ENCODE data around the gene GLT8D2.
A peak's percentile ranks its signal among the peaks of the same experiment; 100 is the strongest.

Gene GLT8D2

DNA sequence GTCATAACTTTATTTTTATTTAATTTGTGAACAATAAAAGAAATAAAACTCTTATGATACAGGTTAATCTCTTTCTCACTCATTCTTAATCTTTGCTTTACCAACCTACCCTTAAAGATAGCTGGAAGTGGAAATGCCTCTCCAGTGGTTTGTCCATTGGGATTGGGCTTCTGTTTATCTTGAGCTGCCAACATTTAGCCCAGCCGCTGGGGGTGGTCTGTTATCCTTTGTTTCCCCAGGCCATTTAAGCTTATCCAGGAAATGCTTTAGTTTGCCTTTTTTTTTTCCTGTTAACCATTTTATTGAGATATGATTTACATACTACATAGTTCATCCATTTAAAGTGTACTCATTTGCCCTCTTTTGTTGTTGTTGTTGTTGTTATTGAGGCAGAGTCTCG is 76.1 kb downstream of the GLT8D2 start:
- peaks cover 28% of the 10 kb centered on the region for H3K36me3 ChIP-seq
- H3K27ac ChIP-seq: no peak overlapping the region
- no peaks in the 10 kb centered on the region for H3K27me3 ChIP-seq (ENCODE audit: insufficient read depth, low read depth, severe bottlenecking)
- no peaks in the 10 kb centered on the region for H3K9me3 ChIP-seq (ENCODE audit: severe bottlenecking)
- TF ChIP-seq, protein P1, sequence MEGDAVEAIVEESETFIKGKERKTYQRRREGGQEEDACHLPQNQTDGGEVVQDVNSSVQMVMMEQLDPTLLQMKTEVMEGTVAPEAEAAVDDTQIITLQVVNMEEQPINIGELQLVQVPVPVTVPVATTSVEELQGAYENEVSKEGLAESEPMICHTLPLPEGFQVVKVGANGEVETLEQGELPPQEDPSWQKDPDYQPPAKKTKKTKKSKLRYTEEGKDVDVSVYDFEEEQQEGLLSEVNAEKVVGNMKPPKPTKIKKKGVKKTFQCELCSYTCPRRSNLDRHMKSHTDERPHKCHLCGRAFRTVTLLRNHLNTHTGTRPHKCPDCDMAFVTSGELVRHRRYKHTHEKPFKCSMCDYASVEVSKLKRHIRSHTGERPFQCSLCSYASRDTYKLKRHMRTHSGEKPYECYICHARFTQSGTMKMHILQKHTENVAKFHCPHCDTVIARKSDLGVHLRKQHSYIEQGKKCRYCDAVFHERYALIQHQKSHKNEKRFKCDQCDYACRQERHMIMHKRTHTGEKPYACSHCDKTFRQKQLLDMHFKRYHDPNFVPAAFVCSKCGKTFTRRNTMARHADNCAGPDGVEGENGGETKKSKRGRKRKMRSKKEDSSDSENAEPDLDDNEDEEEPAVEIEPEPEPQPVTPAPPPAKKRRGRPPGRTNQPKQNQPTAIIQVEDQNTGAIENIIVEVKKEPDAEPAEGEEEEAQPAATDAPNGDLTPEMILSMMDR (IDR thresholded peaks at IDR 0.05; ENCODE audit: low read depth, low read length): no peak
- no peak for DNase-seq
- no peak overlapping the region for H3K4me3 ChIP-seq (ENCODE audit: low read depth, low read length)

DNA sequence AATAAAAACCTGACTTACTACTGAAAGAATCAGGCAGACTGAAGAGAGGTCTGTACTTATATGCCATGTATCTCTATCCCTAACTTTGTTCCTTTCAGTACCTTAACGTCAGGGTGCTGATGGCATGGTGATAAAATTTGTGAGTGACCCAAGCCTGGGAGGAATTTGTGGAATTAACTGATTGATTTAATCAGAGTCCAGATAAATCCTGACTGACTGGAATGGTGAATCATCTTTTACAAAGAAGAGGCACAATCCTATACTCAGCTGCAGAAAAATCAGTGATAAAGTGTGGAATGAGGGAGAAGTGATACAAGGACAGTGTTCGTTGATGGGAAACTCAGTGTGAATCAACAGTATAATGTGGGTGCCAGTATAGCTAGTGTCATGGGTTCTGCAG is 80.6 kb downstream of the GLT8D2 start:
- H3K9me3 ChIP-seq (ENCODE audit: severe bottlenecking): no peaks in the 10 kb centered on the region
- no peak for DNase-seq
- no peak overlapping the region for H3K27ac ChIP-seq
- H3K4me3 ChIP-seq (ENCODE audit: low read depth, low read length): no peak overlapping the region
- H3K27me3 ChIP-seq (ENCODE audit: insufficient read depth, low read depth, severe bottlenecking): no peaks in the 10 kb centered on the region
- peaks cover 18% of the 10 kb centered on the region for H3K36me3 ChIP-seq
- TF ChIP-seq, protein P1 (IDR thresholded peaks at IDR 0.05; ENCODE audit: low read depth, low read length): no peak

DNA sequence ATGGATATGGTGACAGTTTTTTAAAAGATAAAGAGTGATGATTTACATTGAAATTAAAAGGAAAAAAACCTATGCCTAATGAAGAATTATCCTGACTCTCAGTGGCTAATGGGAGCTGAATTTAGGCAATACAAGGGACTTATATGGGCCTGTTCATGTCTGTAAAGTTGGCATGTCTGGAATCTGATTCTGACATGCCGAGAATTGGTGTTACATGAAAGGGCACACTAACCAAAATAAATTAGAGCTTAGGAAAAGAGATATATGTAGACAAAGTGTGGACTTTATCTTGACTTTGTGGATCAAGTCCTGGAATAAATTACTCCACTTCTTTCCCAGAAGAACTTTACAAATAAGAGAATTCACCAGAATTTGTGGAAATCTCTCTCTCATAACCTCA is 83.3 kb downstream of the GLT8D2 start:
- peak overlapping the region; percentile 95 for H3K27ac ChIP-seq
- peak overlapping the region; percentile 95 for H3K4me3 ChIP-seq (ENCODE audit: low read depth, low read length)
- no peak for DNase-seq
- H3K36me3 ChIP-seq: peaks cover 14% of the 10 kb centered on the region
- TF ChIP-seq, protein P1 (IDR thresholded peaks at IDR 0.05; ENCODE audit: low read depth, low read length): no peak
- no peaks in the 10 kb centered on the region for H3K9me3 ChIP-seq (ENCODE audit: severe bottlenecking)
- no peaks in the 10 kb centered on the region for H3K27me3 ChIP-seq (ENCODE audit: insufficient read depth, low read depth, severe bottlenecking)

DNA sequence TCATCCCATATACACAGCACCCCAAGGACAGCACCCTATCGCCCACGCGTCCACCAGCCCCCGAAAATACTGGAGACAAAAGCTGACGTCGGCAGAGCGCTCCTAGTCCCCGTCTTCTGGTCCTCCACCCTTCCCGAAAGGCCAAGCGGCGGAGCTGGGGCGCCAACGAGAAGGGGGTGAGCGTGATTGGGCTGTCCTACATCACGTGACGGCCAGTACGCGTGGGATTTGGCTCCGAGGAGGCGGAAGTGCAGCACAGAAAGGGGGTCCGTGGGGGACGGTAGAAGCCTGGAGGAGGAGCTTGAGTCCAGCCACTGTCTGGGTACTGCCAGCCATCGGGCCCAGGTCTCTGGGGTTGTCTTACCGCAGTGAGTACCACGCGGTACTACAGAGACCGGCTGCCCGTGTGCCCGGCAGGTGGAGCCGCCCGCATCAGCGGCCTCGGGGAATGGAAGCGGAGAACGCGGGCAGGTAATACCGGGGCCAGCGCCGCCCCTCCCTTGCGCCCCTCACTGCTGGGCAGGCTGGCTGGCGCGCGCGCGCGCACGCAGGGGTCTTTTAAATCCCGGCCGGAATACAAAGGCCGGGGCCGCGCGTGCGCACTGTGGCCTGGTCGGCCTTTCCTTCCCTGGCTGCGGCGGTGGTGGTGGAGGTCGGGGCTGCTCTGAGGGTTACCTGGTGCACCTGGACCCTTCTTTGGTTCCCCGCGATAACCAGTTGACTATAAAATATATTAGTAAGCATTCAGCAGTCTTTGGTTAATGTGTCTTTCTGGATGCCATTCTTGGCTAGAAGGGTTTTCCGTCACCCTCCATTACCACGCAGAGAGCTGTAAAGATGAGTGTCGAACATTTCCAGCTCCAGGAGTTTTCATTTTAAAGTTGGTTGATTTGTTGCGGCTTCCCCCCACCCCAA is 84.1 kb downstream of the GLT8D2 start, which contains the start of gene TDG:
TSS of gene TDG (plus strand) at position 283 of the 915 bp plus-strand sequence. CDS start at position 449, 166 bp downstream.
- DNase-seq: peak; percentile 99
- TF ChIP-seq, protein P1 (IDR thresholded peaks at IDR 0.05; ENCODE audit: low read depth, low read length): 0 out of 2 replicates have a peak, but pooled peaks have one; percentile 6
- Histone ChIP-seq H3K36me3 (peaks cover 14% of the 10 kb centered on the region), H3K4me3 (ENCODE audit: low read depth, low read length) (peak within 1 kb of the TSS; percentile 95), H3K27ac (peak within 1 kb of the TSS; percentile 95), H3K27me3 (ENCODE audit: insufficient read depth, low read depth, severe bottlenecking) (no peaks in the 10 kb centered on the region), H3K9me3 (ENCODE audit: severe bottlenecking) (no peaks in the 10 kb centered on the region)

DNA sequence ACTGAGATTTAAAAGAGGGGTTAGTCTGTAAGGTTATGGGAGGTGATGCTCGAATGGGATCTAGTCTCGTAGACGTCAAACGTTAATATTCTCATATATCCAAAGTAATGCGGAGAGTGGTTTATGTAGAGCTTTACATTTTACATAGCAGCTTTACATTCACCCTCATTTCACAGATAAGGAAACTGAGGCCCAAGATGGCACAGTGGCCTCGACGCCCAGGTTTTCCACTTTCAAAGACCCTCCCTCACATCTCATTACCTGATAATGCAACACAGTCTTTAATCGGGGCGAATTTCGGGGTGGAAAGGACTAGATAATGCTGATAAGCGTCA is 84.8 kb downstream of the GLT8D2 start:
- no peak for DNase-seq
- Histone ChIP-seq H3K4me3 (ENCODE audit: low read depth, low read length) (peak overlapping the region; percentile 95), H3K27me3 (ENCODE audit: insufficient read depth, low read depth, severe bottlenecking) (no peaks in the 10 kb centered on the region), H3K27ac (peak overlapping the region; percentile 95), H3K9me3 (ENCODE audit: severe bottlenecking) (no peaks in the 10 kb centered on the region), H3K36me3 (peaks cover 14% of the 10 kb centered on the region)
- TF ChIP-seq, protein P1 (IDR thresholded peaks at IDR 0.05; ENCODE audit: low read depth, low read length): no peak
